Effector memory CD8-positive, alpha-beta T cell (primary cell): Measurements from ENCODE around the gene ANTXR1.

Source experiments
- ATAC-seq: fragments of 150-1000 bp; cut with Tn5 transposase; replicated peaks from 2 replicates; pipeline ENCODE4 v1.10.0; 2021; ENCODE audit warnings: mild to moderate bottlenecking, moderate library complexity
- DNase-seq, 3 experiments: peaks; one replicate each; pipeline ENCODE4 v3.0.0; 2021
- H3K27ac Mint-ChIP-seq, 2 donors: one replicate each; pipeline ENCODE4 v1.8.0; 2022; ENCODE audit warnings: mild to moderate bottlenecking in 2 of 2, mixed read lengths in 2 of 2, moderate library complexity in 2 of 2
- H3K27me3 Mint-ChIP-seq, 2 donors: one replicate each; pipeline ENCODE4 v1.8.0; 2022; ENCODE audit warnings: mixed read lengths in 2 of 2
- H3K36me3 Mint-ChIP-seq: one replicate; pipeline ENCODE4 v1.8.0; 2022; ENCODE audit warnings: mild to moderate bottlenecking, moderate library complexity, mixed read lengths; ENCODE audit not compliant: insufficient read depth
- H3K4me1 Mint-ChIP-seq, 2 donors: one replicate each; pipeline ENCODE4 v1.8.0; 2022; ENCODE audit warnings: low read depth in 2 of 2, mixed read lengths in 2 of 2
- H3K4me3 Mint-ChIP-seq, 2 donors: one replicate each; pipeline ENCODE4 v1.8.0; 2022; ENCODE audit warnings: mild to moderate bottlenecking in 2 of 2, mixed read lengths in 2 of 2, moderate library complexity in 2 of 2
- H3K9me3 Mint-ChIP-seq, 2 donors: one replicate each; pipeline ENCODE4 v1.8.0; 2022; ENCODE audit warnings: mixed read lengths in 2 of 2
- total RNA-seq, 9 experiments: gene quantifications; one replicate each; lab custom pipeline; 2026; lab: John Stamatoyannopoulos, UW

ANTXR1 gene
- total RNA-seq, result 0 to 1.3 (median 0.11) reads per million in 9 experiments

GRCh38 chr2:69013142-69013839 is at the start of gene ANTXR1:
ANTXR1 (plus strand) TSS chr2:69013179; CDS start chr2:69013500, 321 bp downstream.
- H3K27me3 Mint-ChIP-seq, result peaks cover 53 to 60% of the 10 kb centered on the region in 2 donors
- H3K4me3 Mint-ChIP-seq, result peak within 1 kb of the TSS; percentile 79 to 86
- ATAC-seq, result peak; percentile 58
- peaks cover 3% of the 10 kb centered on the region for H3K36me3 Mint-ChIP-seq
- peaks cover 8 to 11% of the 10 kb centered on the region in 2 donors for H3K4me1 Mint-ChIP-seq
- H3K27ac Mint-ChIP-seq, result no peak within 1 kb of the TSS
- peak in 1 of 3 experiments; percentile 6 for DNase-seq
- H3K9me3 Mint-ChIP-seq, result no peaks in the 10 kb centered on the region

GRCh38 chr2:68964282-68964681 is 48.7 kb upstream of the ANTXR1 start:
- H3K9me3 Mint-ChIP-seq, result no peaks in the 10 kb centered on the region
- ATAC-seq, result no peak
- H3K4me1 Mint-ChIP-seq, result no peaks in the 10 kb centered on the region
- no peak overlapping the region for H3K4me3 Mint-ChIP-seq
- H3K27ac Mint-ChIP-seq, result no peak overlapping the region
- peaks cover 15 to 41% of the 10 kb centered on the region in 2 donors for H3K27me3 Mint-ChIP-seq
- H3K36me3 Mint-ChIP-seq, result no peaks in the 10 kb centered on the region
- no peak for DNase-seq

- H3K27me3 Mint-ChIP-seq, result peaks cover 19 to 29% of the 10 kb centered on the region in 2 donors
- no peak for ATAC-seq
- no peak overlapping the region for H3K4me3 Mint-ChIP-seq
- no peak overlapping the region for H3K27ac Mint-ChIP-seq
- H3K36me3 Mint-ChIP-seq, result no peaks in the 10 kb centered on the region
- H3K4me1 Mint-ChIP-seq, result no peaks in the 10 kb centered on the region
- DNase-seq, result no peak
- no peaks in the 10 kb centered on the region for H3K9me3 Mint-ChIP-seq
Observed at GRCh38 chr2:68968221-68968620, 44.8 kb upstream of the ANTXR1 start.

- no peak for ATAC-seq
- Mint-ChIP-seq H3K4me3 (no peak overlapping the region), H3K4me1 (no peaks in the 10 kb centered on the region)
Observed at GRCh38 chr2:68969736-68970490, 43.1 kb upstream of the ANTXR1 start.

GRCh38 chr2:68970566-68971265 is 42.3 kb upstream of the ANTXR1 start:
- Mint-ChIP-seq H3K36me3 (no peaks in the 10 kb centered on the region), H3K27ac (no peak overlapping the region), H3K4me1 (no peaks in the 10 kb centered on the region), H3K27me3 (peaks cover 31 to 32% of the 10 kb centered on the region in 2 donors), H3K4me3 (no peak overlapping the region), H3K9me3 (no peaks in the 10 kb centered on the region)
- ATAC-seq (no peak), DNase-seq (no peak)

More at GRCh38 chr2:68969736-68970490, 43.1 kb upstream of the ANTXR1 start:
- Mint-ChIP-seq H3K9me3 (no peaks in the 10 kb centered on the region), H3K36me3 (no peaks in the 10 kb centered on the region), H3K27ac (no peak overlapping the region), H3K27me3 (peaks cover 26 to 29% of the 10 kb centered on the region in 2 donors)
- no peak for DNase-seq

GRCh38 chr2:68971591-68972231 is 41.3 kb upstream of the ANTXR1 start:
- Mint-ChIP-seq H3K36me3 (no peaks in the 10 kb centered on the region), H3K4me1 (no peaks in the 10 kb centered on the region), H3K27me3 (peaks cover 31 to 32% of the 10 kb centered on the region in 2 donors), H3K9me3 (no peaks in the 10 kb centered on the region), H3K4me3 (no peak overlapping the region), H3K27ac (no peak overlapping the region)
- no peak for DNase-seq
- ATAC-seq, result no peak

- Mint-ChIP-seq H3K27me3 (peaks cover 42 to 46% of the 10 kb centered on the region in 2 donors), H3K4me1 (peaks cover 0 to 4% of the 10 kb centered on the region in 2 donors), H3K9me3 (no peaks in the 10 kb centered on the region), H3K27ac (no peak within 1 kb of the TSS), H3K4me3 (no peak within 1 kb of the TSS), H3K36me3 (no peaks in the 10 kb centered on the region)
- DNase-seq (no peak), ATAC-seq (no peak)
Observed at GRCh38 chr2:68974251-68974650, 38.7 kb upstream of the ANTXR1 start, which contains the start of gene GKN1. GKN1 (plus strand) TSS chr2:68974636; CDS start chr2:68974678, 42 bp downstream.

GRCh38 chr2:68974946-68975665 is 37.9 kb upstream of the ANTXR1 start:
- Mint-ChIP-seq H3K27ac (no peak overlapping the region), H3K4me1 (peaks cover 0 to 4% of the 10 kb centered on the region in 2 donors), H3K36me3 (no peaks in the 10 kb centered on the region), H3K9me3 (no peaks in the 10 kb centered on the region), H3K27me3 (peaks cover 50 to 55% of the 10 kb centered on the region in 2 donors), H3K4me3 (no peak overlapping the region)
- no peak for ATAC-seq
- DNase-seq, result no peak

GRCh38 chr2:68975844-68976243 is 37.1 kb upstream of the ANTXR1 start:
- Mint-ChIP-seq H3K27me3 (peaks cover 57 to 60% of the 10 kb centered on the region in 2 donors), H3K36me3 (no peaks in the 10 kb centered on the region), H3K9me3 (no peaks in the 10 kb centered on the region), H3K27ac (no peak overlapping the region), H3K4me1 (peaks cover 0 to 4% of the 10 kb centered on the region in 2 donors), H3K4me3 (no peak overlapping the region)
- ATAC-seq, result no peak
- DNase-seq, result no peak

- ATAC-seq, result no peak
- Mint-ChIP-seq H3K27me3 (peaks cover 67 to 70% of the 10 kb centered on the region in 2 donors), H3K27ac (no peak overlapping the region)
Observed at GRCh38 chr2:68977453-68977852, 35.5 kb upstream of the ANTXR1 start.

GRCh38 chr2:68978098-68978497 is 34.9 kb upstream of the ANTXR1 start:
- no peak for ATAC-seq
- Mint-ChIP-seq H3K9me3 (no peaks in the 10 kb centered on the region), H3K27me3 (peaks cover 67% of the 10 kb centered on the region in 2 donors), H3K36me3 (no peaks in the 10 kb centered on the region), H3K4me3 (no peak overlapping the region), H3K27ac (no peak overlapping the region), H3K4me1 (peaks cover 0 to 4% of the 10 kb centered on the region in 2 donors)
- DNase-seq, result no peak

More at GRCh38 chr2:68977453-68977852, 35.5 kb upstream of the ANTXR1 start:
- DNase-seq, result no peak
- no peaks in the 10 kb centered on the region for H3K9me3 Mint-ChIP-seq
- H3K4me1 Mint-ChIP-seq, result peaks cover 0 to 4% of the 10 kb centered on the region in 2 donors
- no peaks in the 10 kb centered on the region for H3K36me3 Mint-ChIP-seq
- no peak overlapping the region for H3K4me3 Mint-ChIP-seq

GRCh38 chr2:68980956-68981355 is 32.0 kb upstream of the ANTXR1 start:
- H3K27ac Mint-ChIP-seq, result no peak overlapping the region
- peaks cover 0 to 4% of the 10 kb centered on the region in 2 donors for H3K4me1 Mint-ChIP-seq
- ATAC-seq (no peak), DNase-seq (no peak)
- H3K4me3 Mint-ChIP-seq, result no peak overlapping the region
- H3K27me3 Mint-ChIP-seq, result peaks cover 44 to 54% of the 10 kb centered on the region in 2 donors
- H3K9me3 Mint-ChIP-seq, result no peaks in the 10 kb centered on the region
- no peaks in the 10 kb centered on the region for H3K36me3 Mint-ChIP-seq
